HG03469 (cell line): Measurements from ENCODE around the gene CHDH.
A peak's percentile ranks its signal among the peaks of the same experiment; 100 is the strongest.

Experiments used
- ATAC-seq: cut with Tn5 transposase; IDR thresholded peaks from one replicate; pipeline ENCODE4 v1.9.1; 2021; ENCODE audit warnings: mild to moderate bottlenecking, moderate library complexity, moderate number of reproducible peaks; ENCODE audit not compliant: unreplicated experiment

CHDH gene

DNA sequence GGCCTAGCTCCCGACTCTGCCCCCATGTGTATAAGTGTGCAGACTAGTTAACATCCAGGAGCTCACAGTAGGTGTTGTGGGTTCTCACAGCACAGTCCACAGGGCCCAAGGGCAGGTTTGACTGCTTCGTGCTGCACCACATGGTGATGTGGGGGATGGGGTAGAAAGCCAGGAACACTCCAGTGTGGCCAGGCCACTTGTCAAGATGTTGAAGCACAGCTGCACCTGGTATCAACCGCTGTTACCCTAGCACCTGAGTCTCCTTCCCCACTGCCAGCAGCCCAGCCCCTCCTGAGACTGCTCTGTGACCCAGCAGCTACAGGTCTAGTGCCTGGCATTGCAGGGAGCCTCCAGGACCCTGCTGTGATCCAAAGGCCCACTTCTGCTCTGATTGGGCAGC lies 53.4 kb downstream of the CHDH start:
- no peak for ATAC-seq

GRCh38 chr3:53791317-53791716 lies 54.9 kb downstream of the CHDH start:
- ATAC-seq, result no peak

DNA sequence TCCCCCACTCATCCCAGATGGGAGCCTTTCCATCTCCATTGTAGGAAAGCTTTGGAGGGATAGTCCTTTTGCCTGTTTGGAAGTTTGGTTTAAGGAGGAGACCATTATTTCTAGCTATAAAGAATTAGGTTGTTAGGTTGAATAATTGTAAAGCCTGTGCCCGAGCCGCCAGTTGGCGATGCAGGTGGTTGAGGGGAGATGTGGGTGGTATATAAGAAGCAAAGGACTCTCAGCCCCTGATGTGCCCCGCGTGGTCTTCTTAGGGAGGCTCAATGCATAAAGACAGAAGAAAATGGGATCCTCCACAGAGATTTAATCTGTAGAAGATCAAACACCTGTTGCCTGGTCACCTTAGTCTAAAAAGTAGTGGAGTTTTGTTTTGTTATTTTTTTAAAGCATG lies 55.7 kb downstream of the CHDH start:
- ATAC-seq, result no peak

DNA sequence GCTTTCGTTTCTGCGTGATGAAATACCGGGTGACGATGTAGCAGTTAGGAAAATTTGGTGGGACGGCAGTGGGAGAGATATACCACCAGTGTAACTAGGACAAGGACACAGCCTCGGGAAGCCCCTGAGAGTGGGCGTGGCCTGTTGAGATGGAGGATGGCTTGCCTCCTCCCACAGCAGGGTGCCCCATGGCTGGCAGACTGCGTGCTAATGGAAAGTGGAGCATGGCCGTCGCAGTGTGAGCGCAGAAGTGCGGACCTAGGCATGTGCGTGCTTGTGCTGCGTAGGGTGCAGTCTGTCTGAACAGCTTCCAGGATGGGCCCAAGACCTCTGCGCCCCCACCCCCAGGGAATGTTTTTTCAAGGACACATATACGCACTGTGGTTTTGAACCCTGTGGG lies 56.8 kb downstream of the CHDH start:
- no peak for ATAC-seq

- ATAC-seq, result no peak
Measured at GRCh38 chr3:53788038-53788437, 58.2 kb downstream of the CHDH start.

DNA sequence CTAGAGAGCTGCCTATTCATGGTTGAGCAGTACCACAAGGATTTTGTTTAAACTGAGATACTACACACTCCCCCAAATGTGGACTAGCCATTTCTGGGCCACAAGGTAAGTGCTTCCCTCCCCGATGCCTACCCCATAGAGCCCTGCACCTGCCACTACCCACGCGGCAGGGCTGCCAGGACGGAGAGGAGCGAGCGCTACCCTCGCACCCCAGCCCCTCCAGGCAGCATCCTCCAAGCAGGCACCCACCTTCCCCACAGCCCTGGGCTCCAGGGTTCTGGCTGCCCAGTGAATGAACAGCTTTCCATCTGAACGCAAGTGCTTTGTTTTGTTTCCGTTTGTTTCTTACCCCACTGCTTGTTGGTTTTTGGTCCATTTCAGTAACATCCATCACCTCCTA lies 59.2 kb downstream of the CHDH start:
- ATAC-seq, result no peak

GRCh38 chr3:53780806-53781205 lies 65.4 kb downstream of the CHDH start:
- ATAC-seq, result no peak

- ATAC-seq, result no peak
Measured at GRCh38 chr3:53780171-53780570, 66.0 kb downstream of the CHDH start.

GRCh38 chr3:53778153-53778552 lies 68.1 kb downstream of the CHDH start:
- ATAC-seq, result no peak

DNA sequence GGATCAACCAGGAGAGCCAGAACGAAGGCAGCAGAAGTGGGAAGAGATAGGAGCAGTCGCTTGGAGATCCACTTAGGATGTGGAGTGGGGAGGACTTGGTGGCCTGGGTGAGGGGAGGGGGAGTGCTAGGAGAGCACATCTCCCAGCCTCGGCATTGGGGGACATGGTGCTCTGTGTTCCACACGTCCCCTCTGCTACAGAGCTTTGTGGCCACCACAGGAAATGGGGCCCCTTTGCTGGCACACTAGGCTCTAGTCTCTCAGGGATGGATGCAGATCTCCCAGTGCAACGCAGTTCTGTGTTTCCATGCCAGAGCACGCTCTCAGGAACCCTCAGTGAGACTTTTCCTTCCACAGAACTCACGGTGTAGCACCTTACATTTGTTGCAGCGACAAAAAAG lies 68.8 kb downstream of the CHDH start:
- ATAC-seq, result no peak

DNA sequence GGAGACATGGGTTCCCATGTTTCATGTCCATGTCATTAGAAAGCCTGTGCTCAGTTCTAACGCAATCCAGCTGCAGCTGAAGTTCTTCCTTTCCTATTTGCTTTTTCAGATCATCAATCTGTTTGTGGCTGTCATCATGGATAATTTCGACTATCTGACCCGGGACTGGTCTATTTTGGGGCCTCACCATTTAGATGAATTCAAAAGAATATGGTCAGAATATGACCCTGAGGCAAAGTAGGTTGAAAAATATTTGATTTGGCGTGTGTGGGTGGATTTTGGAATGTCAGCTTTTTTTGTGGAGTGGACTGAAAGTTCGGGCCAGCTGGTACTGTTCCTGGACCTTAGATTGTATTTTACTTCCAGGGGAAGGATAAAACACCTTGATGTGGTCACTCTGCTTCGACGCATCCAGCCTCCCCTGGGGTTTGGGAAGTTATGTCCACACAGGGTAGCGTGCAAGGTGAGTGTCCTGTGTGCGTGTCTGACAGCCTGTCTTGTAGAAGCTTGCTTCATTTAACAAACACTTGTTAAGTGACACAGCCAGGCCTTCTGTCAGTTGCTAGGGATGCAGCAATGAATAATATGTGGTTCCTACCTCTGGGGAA lies 69.6 kb downstream of the CHDH start:
- ATAC-seq, result no peak

- ATAC-seq, result no peak
Measured at GRCh38 chr3:53775834-53776251, 70.4 kb downstream of the CHDH start.

GRCh38 chr3:53775018-53775417 lies 71.2 kb downstream of the CHDH start:
- ATAC-seq, result no peak

DNA sequence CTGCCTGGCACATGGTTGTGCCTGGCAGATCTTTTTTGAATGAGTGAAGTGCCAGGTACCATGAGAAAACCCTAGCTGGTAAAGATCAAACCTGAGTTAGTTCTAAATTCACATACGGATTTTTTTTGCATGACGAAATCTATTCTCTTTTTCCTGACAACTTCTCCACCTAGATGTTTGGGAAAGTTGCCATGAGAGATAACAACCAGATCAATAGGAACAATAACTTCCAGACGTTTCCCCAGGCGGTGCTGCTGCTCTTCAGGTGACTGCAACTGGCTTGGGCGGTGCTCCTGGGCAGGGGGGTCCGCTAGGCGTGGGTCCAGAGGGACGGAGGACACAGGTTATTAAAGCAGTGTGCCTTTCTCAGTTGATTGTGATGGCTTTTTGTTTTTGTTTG lies 71.8 kb downstream of the CHDH start:
- ATAC-seq, result no peak

DNA sequence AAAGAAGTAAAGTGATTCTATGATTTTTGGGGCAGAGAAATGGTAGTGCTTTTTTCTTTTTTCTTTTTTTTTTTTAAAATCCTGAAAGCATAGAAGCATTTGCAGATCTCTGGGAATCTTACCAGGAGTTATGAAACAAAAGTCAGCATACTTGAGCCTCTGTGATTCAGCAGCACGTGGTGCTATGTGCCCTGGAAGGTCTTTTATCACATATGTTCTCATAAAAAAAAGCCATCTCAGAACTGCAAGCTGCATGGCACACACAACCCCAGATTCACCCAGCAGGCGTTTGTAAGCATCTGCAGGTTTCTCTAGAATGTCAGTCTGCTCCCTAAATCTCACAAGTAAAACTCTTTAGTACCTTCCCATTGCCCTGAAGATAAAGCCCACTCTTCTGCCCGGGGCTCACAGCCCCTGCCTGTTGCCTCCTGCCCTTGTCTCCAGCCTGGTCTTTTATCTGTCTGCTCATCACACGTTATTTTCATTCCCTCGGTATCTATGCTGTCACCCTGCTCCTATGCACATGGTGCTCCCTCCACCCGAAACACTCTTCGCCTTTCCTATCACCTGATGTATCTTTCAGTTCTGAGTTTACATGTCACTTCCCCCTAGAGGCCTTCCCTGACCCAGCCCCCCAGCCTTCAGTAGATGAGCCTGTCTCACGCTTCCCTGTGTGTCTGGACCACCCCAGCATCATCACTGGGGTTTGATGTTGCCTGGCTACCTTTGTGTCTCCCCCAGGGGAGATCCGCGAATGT lies 72.4 kb downstream of the CHDH start:
- peak; percentile 72 for ATAC-seq

- ATAC-seq, result no peak
Measured at GRCh38 chr3:53773021-53773436, 73.2 kb downstream of the CHDH start.

DNA sequence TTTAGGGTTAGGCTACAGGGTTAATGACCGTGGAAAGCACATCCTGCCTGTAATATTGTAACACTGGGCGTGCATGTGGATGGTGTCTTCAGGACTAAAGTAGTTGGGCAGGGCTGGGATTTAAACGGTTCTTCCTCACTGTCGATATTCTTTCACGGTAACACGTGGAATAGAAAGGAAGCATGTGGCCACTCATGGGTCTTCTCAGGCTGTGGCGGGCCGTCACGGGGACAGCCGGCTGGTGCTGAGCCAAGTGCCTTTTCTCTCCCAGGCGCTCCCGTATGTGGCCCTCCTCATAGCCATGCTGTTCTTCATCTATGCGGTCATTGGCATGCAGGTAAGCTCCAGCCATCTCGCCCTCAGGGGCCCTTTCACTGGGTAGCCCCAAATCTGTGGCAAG lies 73.7 kb downstream of the CHDH start:
- ATAC-seq, result no peak

DNA sequence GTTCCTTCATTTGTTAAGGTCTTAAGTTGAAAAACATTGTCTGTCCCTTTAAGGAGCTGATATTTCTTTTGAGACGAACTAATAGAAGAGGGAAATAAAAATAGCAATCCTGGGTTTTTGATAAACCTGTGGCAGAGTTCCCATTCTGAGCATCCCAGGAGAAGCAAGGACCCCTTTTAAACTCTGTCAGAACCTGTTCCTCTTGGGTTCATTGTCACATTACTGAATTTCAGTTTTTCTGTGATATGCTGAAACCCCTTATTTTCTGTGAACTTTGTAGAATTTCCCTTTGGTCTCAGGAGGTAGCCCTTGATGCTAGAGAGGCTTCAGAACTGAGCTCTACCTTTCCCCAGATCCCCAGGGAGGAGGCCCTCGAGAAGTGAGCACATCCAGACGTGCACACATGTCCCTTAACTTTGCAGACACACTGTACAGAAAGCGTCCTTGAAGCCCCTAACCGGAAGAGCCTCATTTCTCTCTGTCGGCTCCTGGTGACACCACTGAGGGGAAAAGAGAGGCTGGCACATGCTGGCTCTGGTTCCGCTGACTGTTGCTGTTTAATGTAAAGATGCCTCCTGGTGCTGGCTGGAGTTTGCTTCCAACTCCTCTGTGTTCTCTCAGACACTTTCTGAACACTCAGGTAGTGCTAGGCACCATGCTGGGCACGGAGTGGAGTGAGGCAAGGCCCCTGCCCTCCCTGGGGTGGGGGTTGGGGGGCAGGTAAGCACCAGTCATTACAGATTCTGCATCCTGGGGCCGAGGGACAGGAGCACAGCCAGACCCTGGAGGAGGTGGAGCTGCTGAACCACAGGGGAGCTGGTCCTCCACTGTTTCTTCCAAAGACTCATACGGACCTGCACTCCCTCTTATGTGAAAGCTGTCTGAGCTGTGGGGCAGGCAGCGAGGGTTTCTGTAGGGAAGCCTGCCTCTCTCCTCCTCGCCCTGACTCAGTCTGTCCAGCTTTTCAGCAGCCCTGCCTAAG lies 77.5 kb downstream of the CHDH start:
- ATAC-seq, result no peak

- no peak for ATAC-seq
Measured at GRCh38 chr3:53766706-53767105, 79.5 kb downstream of the CHDH start.

- no peak for ATAC-seq
Measured at GRCh38 chr3:53765753-53766152, 80.5 kb downstream of the CHDH start.

DNA sequence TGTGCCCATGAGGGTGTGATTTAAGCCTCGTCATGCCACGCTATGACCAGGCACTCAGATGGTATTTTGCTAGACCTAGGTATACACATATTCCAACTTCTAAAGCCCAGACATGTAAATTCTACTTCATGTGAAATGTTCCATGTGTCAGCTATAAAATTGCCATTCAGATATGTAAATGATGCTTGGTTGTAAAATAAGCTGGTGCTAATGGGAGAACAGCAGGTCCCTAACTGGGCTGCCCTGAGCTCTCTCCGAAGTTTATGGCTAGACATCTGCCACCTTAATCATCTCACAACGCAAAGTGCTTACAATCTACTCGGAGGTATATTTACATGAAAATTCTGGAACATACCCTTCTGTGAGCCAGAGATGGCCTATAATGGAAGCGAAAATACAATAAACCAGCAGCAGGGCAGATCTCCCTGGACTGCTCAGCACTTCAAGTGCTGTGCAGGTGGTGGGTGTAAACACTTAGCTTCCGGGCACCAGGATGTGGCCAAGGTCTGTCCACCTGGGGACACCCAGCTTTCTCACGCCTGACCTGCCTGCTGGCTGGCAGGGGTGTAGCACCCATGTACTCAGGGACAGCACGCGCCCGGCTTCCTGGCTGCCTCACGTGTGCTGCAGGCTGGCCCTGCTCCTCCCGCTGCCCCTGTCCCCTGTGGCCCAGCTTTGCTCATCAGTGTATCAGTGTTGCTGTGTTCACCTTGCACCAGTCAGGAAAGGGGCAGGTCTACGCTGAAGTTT lies 82.0 kb downstream of the CHDH start:
- ATAC-seq, result no peak
